Neural cell (in vitro differentiated cells): ENCODE measurements around the gene SFXN1. TPM values are rescaled to one million over a fixed set of nuclear protein-coding genes. Genes with fewer than 3 reads are reported as not detected.

Experiments
- H2AFZ ChIP-seq: fragments of 200-600, 300-800 bp; sonication (generic), shearing (Covaris generic); 2 replicates; pipeline ENCODE4 v1.6.0; 2014; ENCODE audit warnings: low read depth, mild to moderate bottlenecking, antibody characterized with exemption, low read length, moderate library complexity
- H3F3A ChIP-seq: fragments of 200-600 bp; shearing (Covaris generic); 2 replicates; pipeline ENCODE4 v1.6.1; 2016; ENCODE audit warnings: mild to moderate bottlenecking, moderate library complexity, mixed read lengths, antibody characterized with exemption, low read length; ENCODE audit not compliant: insufficient read depth, poor library complexity, severe bottlenecking
- H3K27ac ChIP-seq: fragments of 200-600, 300-800 bp; sonication (generic), shearing (Covaris generic); 2 replicates; pipeline ENCODE4 v1.5.1; 2014; ENCODE audit warnings: mild to moderate bottlenecking, low read length, moderate library complexity
- H3K27me3 ChIP-seq: fragments of 300-800, 200-600 bp; sonication (generic), shearing (Covaris generic); 2 replicates; pipeline ENCODE4 v1.6.0; 2014; ENCODE audit warnings: mild to moderate bottlenecking, low read depth, low read length, moderate library complexity; ENCODE audit not compliant: insufficient read depth
- H3K36me3 ChIP-seq: fragments of 300-800, 200-600 bp; sonication (generic), shearing (Covaris generic); 2 replicates; pipeline ENCODE4 v1.5.1; 2014; ENCODE audit warnings: mild to moderate bottlenecking, antibody characterized with exemption, low read length, moderate library complexity; ENCODE audit not compliant: insufficient read depth
- H3K4me2 ChIP-seq: fragments of 300-800, 200-600 bp; sonication (generic), shearing (Covaris generic); 2 replicates; pipeline ENCODE4 v1.6.0; 2014; ENCODE audit warnings: mild to moderate bottlenecking, low read length
- H3K4me3 ChIP-seq: fragments of 300-800, 200-600 bp; sonication (generic), shearing (Covaris generic); 2 replicates; pipeline ENCODE4 v1.5.1; 2014; ENCODE audit warnings: mild to moderate bottlenecking, low read length, moderate library complexity
- H3K79me2 ChIP-seq: fragments of 200-600 bp; shearing (Covaris generic); replicated peaks from 2 replicates; pipeline ENCODE4 v1.6.0; 2014; ENCODE audit warnings: mild to moderate bottlenecking, low read length, moderate library complexity; ENCODE audit not compliant: insufficient read depth
- H3K9ac ChIP-seq: fragments of 300-800, 200-600 bp; sonication (generic), shearing (Covaris generic); 2 replicates; pipeline ENCODE4 v1.6.1; 2016; ENCODE audit warnings: mild to moderate bottlenecking, low read length, mixed read lengths
- H3K9me2 ChIP-seq: fragments of 200-600 bp; shearing (Covaris generic); 2 replicates; pipeline ENCODE4 v1.6.1; 2016; ENCODE audit warnings: mild to moderate bottlenecking, low read length, mixed read lengths; ENCODE audit not compliant: insufficient read depth
- H3K9me3 ChIP-seq: fragments of 200-600, 300-800 bp; sonication (generic), shearing (Covaris generic); 2 replicates; pipeline ENCODE4 v1.6.1; 2016; ENCODE audit warnings: mild to moderate bottlenecking, mixed run types, low read length, moderate library complexity, mixed read lengths
- H4K20me1 ChIP-seq: fragments of 200-600 bp; shearing (Covaris generic); 2 replicates; pipeline ENCODE4 v1.6.1; 2016; ENCODE audit warnings: mild to moderate bottlenecking, mixed run types; ENCODE audit not compliant: insufficient read depth
- CTCF ChIP-seq: fragments of 450-650 bp; IDR thresholded peaks from 2 replicates; pipeline ENCODE4 v1.5.1; 2014; ENCODE audit warnings: antibody characterized with exemption, mild to moderate bottlenecking, moderate library complexity; ENCODE audit not compliant: poor library complexity, severe bottlenecking
- EP300 ChIP-seq: fragments of 450-650 bp; conservative IDR thresholded peaks from 2 replicates; pipeline ENCODE4 v1.6.1; 2014; ENCODE audit warnings: antibody characterized with exemption, mild to moderate bottlenecking, moderate library complexity; ENCODE audit not compliant: poor library complexity, severe bottlenecking
- EZH2 ChIP-seq: fragments of 200-600, 300-800 bp; shearing (Covaris generic), sonication (generic); IDR thresholded peaks from 2 replicates; pipeline ENCODE4 v1.6.1; 2014; ENCODE audit warnings: antibody characterized with exemption, low read length, borderline replicate concordance, mild to moderate bottlenecking; ENCODE audit not compliant: insufficient read depth, poor library complexity, severe bottlenecking
- MXI1 ChIP-seq: fragments of 450-650 bp; conservative IDR thresholded peaks from 2 replicates; pipeline ENCODE4 v1.6.1; 2014; ENCODE audit warnings: antibody characterized with exemption, mild to moderate bottlenecking; ENCODE audit not compliant: poor library complexity, severe bottlenecking
- POLR2AphosphoS5 ChIP-seq: IDR thresholded peaks from 2 replicates; pipeline ENCODE4 v1.6.1; 2012
- RAD21 ChIP-seq: fragments of 450-650 bp; conservative IDR thresholded peaks from 2 replicates; pipeline ENCODE4 v1.6.1; 2014; ENCODE audit warnings: antibody characterized with exemption, mild to moderate bottlenecking, moderate library complexity
- REST ChIP-seq: IDR thresholded peaks from 2 replicates; pipeline ENCODE4 v1.6.1; 2012; ENCODE audit warnings: borderline replicate concordance
- SMC3 ChIP-seq: fragments of 450-650 bp; conservative IDR thresholded peaks from 2 replicates; pipeline ENCODE4 v1.6.1; 2014; ENCODE audit warnings: antibody characterized with exemption, mild to moderate bottlenecking, moderate library complexity; ENCODE audit not compliant: poor library complexity
- TAF1 ChIP-seq: IDR thresholded peaks from 2 replicates; pipeline ENCODE4 v1.6.1; 2012; ENCODE audit warnings: low read depth
- polyA plus RNA-seq: library from polyadenylated mRNA; depleted of rRNA; stranded (reverse); fragments of >200 nt; gene quantifications from 2 replicates; pipeline ENCODE4 v1.2.3, GENCODE V29; 2014

SFXN1 gene
- polyA plus RNA-seq, 1 donor from 2014 or later, result 109 TPM

- Histone ChIP-seq H3K9ac (no peak overlapping the region), H3K9me2 (no peaks in the 10 kb centered on the region), H3K4me2 (no peak overlapping the region), H2AFZ (no peak overlapping the region), H3K4me3 (no peak overlapping the region), H4K20me1 (no peaks in the 10 kb centered on the region), H3K36me3 (no peaks in the 10 kb centered on the region), H3F3A (no peaks in the 10 kb centered on the region), H3K79me2 (no peaks in the 10 kb centered on the region), H3K27me3 (no peaks in the 10 kb centered on the region), H3K27ac (no peak overlapping the region), H3K9me3 (no peaks in the 10 kb centered on the region)
- no peak for TF ChIP-seq EP300
- no peak for TF ChIP-seq RAD21
- TF ChIP-seq TAF1, result no peak
- no peak for TF ChIP-seq REST
- TF ChIP-seq EZH2, result no peak
- TF ChIP-seq SMC3, result no peak
- TF ChIP-seq MXI1, result no peak
- TF ChIP-seq CTCF, result no peak
- TF ChIP-seq POLR2AphosphoS5, result no peak
These were observed 61.6 kb downstream of the SFXN1 start for GRCh38 chr5:175539936-175540335.

GRCh38 chr5:175541264-175541663 lies 62.9 kb downstream of the SFXN1 start:
- no peaks in the 10 kb centered on the region for H3F3A ChIP-seq
- no peaks in the 10 kb centered on the region for H3K9me3 ChIP-seq
- no peak overlapping the region for H3K27ac ChIP-seq
- H3K4me3 ChIP-seq, result no peak overlapping the region
- H3K9me2 ChIP-seq, result no peaks in the 10 kb centered on the region
- no peak overlapping the region for H3K9ac ChIP-seq
- H2AFZ ChIP-seq, result no peak overlapping the region
- H3K27me3 ChIP-seq, result no peaks in the 10 kb centered on the region
- H3K79me2 ChIP-seq, result no peaks in the 10 kb centered on the region
- no peak overlapping the region for H3K4me2 ChIP-seq
- H3K36me3 ChIP-seq, result no peaks in the 10 kb centered on the region
- no peaks in the 10 kb centered on the region for H4K20me1 ChIP-seq
- TF ChIP-seq EP300, result no peak
- no peak for TF ChIP-seq TAF1
- no peak for TF ChIP-seq MXI1
- TF ChIP-seq CTCF, result no peak
- no peak for TF ChIP-seq REST
- no peak for TF ChIP-seq POLR2AphosphoS5
- TF ChIP-seq SMC3, result no peak
- TF ChIP-seq RAD21, result no peak
- TF ChIP-seq EZH2, result no peak
